Right atrium auricular region (tissue), 2 donors: Measurements from ENCODE around the gene VDAC1. TPM values are rescaled to one million over a fixed set of nuclear protein-coding genes. Genes with fewer than 3 reads are reported as not detected.

Experiments used
- DNase-seq: peaks from one replicate; pipeline ENCODE4 v3.0.0-alpha.2; 2019; ENCODE audit warnings: low spot score
- H3K27ac ChIP-seq, 2 donors: fragments of 200-600 bp; sonication (generic); 1 replicate in 1 of 2; 2 replicates in 1 of 2; pipeline ENCODE4 v1.5.1; 2016 to 2019
- H3K27me3 ChIP-seq, 2 donors: fragments of 200-600 bp; sonication (generic); one replicate each; pipeline versions ENCODE4 v1.5.1 to v1.6.0; 2017 to 2019
- H3K36me3 ChIP-seq: fragments of 200-600 bp; sonication (generic); one replicate; pipeline ENCODE4 v1.5.1; 2016
- H3K4me1 ChIP-seq, 2 donors: fragments of 200-600 bp; sonication (generic); one replicate each; pipeline versions ENCODE4 v1.5.1 to v1.6.0; 2017 to 2019
- H3K4me3 ChIP-seq, 2 donors: fragments of 200-600 bp; sonication (generic); 1 replicate in 1 of 2; 2 replicates in 1 of 2; pipeline ENCODE4 v1.5.1; 2017 to 2019; ENCODE audit warnings: mild to moderate bottlenecking in 1 of 2, moderate library complexity in 1 of 2
- H3K9me3 ChIP-seq, 2 donors: fragments of 200-600 bp; sonication (generic); one replicate each; pipeline ENCODE4 v1.5.1; 2019
- total RNA-seq, 2 donors: library from RNA; depleted of rRNA; stranded (reverse); fragments of >200 nt; gene quantifications; one replicate each; pipeline ENCODE4 v1.1.0, GENCODE V29; 2016
- TF ChIP-seq, protein P1 (sequence below), 2 donors: fragments of 200-600 bp; sonication (generic); IDR thresholded peaks; one replicate each; pipeline ENCODE4 v1.5.1; 2019; ENCODE audit warnings: antibody characterized with exemption in 2 of 2

VDAC1 gene
- total RNA-seq, 2 donors from 2014 or later: 263 to 394 TPM

DNA sequence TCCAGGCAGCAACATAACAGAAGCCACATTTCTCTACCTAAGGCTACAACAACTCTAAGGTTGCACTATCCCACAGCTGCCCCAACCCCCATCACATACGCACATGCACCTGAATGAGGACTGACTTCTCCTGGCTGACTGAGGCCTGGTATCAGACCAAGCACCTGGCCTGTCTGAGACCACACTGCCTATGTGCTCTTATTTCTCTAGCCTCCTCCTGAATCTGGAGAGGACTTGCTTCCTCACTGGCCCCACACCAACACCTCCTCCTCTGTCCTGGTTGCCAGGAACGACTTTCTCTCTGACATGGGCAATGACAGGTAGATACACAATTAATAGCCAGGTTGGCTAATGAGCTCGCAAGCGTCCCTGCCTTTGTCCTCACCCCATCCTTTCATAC is 14.9 kb upstream of the VDAC1 start:
- Histone ChIP-seq H3K4me1 (peaks cover 0 to 12% of the 10 kb centered on the region in 2 donors), H3K27ac (no peak overlapping the region), H3K36me3 (no peaks in the 10 kb centered on the region), H3K4me3 (no peak overlapping the region), H3K27me3 (no peaks in the 10 kb centered on the region), H3K9me3 (no peaks in the 10 kb centered on the region)
- TF ChIP-seq, protein P1, sequence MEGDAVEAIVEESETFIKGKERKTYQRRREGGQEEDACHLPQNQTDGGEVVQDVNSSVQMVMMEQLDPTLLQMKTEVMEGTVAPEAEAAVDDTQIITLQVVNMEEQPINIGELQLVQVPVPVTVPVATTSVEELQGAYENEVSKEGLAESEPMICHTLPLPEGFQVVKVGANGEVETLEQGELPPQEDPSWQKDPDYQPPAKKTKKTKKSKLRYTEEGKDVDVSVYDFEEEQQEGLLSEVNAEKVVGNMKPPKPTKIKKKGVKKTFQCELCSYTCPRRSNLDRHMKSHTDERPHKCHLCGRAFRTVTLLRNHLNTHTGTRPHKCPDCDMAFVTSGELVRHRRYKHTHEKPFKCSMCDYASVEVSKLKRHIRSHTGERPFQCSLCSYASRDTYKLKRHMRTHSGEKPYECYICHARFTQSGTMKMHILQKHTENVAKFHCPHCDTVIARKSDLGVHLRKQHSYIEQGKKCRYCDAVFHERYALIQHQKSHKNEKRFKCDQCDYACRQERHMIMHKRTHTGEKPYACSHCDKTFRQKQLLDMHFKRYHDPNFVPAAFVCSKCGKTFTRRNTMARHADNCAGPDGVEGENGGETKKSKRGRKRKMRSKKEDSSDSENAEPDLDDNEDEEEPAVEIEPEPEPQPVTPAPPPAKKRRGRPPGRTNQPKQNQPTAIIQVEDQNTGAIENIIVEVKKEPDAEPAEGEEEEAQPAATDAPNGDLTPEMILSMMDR (IDR thresholded peaks at IDR 0.05): no peak
- DNase-seq: no peak

DNA sequence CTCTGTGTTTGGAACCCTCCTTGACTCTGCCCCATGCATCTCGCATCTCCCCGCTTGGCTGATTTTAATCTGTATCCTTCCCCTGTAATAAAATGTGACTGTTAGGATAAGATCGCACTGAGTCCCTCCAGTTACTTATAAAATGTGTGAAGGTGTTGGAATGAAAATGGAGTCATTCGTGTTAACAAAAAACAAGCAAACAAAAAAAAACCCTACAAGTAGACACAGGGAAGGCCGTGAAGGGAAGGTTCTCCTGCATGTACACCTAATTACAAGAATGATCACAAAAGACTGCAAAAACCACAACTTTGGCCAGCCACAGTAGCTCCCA is 14.2 kb upstream of the VDAC1 start:
- Histone ChIP-seq H3K9me3 (no peaks in the 10 kb centered on the region), H3K27me3 (no peaks in the 10 kb centered on the region), H3K27ac (no peak overlapping the region), H3K4me1 (peaks cover 0 to 12% of the 10 kb centered on the region in 2 donors), H3K4me3 (no peak overlapping the region), H3K36me3 (no peaks in the 10 kb centered on the region)
- DNase-seq: no peak
- TF ChIP-seq, protein P1 (IDR thresholded peaks at IDR 0.05): no peak

DNA sequence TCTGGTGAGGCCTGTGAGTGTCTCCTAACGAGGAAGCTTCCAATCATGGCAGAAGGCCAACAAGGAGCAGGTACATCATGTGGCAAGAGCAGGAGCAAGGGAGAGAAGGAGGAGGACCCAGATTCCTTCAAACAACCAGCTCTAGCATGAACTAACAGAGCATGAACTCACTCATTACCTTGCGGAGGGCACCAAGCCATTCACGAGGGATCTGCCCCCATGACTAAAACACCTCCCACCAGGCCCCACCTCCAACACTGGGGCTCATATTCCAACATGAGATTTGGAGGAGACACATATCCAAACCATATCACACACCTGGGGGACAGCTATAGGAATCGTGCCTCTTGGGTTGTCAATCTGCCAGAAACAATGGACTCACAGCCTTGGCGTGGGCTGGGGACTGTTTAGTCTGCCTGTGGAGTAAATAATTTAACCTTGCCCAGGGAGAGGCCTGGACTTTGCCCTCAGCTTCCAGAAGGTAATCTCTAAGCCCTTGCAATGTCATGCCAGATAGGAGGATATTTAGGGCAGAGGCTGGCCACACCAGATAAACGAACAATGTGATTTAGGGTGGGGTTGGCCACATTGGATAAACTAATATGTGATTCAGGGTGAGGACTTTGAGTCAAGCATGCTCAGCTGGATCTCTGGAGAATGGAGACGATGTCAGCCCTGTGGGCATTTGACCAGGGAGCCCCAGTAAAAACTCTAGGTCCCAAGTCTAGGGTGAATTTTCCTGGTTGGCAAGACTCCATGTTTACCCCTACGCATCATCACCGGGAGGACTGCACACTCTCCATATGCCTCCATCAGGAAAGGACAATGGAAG is 13.6 kb upstream of the VDAC1 start:
- H3K4me3 ChIP-seq: no peak overlapping the region
- TF ChIP-seq, protein P1 (IDR thresholded peaks at IDR 0.05): no peak
- DNase-seq: no peak
- peaks cover 0 to 12% of the 10 kb centered on the region in 2 donors for H3K4me1 ChIP-seq
- no peaks in the 10 kb centered on the region for H3K27me3 ChIP-seq
- H3K9me3 ChIP-seq: no peaks in the 10 kb centered on the region
- no peaks in the 10 kb centered on the region for H3K36me3 ChIP-seq
- H3K27ac ChIP-seq: no peak overlapping the region

DNA sequence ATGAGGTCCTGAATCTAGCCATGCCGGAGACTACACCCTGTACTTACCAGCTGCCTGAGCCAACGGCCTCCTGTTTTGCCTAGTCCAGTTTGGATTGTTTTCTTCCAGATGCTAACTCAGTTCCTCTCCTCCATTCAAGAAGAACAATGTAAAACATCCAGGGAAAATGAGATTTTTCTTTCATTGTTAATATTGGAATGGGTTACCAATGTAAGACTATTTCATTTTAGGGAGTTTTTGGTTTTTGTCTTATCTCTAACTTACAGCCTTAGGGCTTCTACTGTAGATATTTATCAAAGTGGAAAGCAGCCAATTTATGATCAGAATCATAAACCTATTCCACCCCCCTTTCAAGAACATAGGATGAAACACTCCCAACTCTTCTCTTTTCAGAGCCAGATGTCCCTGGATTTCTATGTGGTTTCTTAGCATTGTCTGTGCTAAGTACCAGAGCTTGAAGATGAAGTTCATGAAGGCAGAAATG is 3.5 kb upstream of the VDAC1 start:
- Histone ChIP-seq H3K4me1 (peaks cover 0 to 16% of the 10 kb centered on the region in 2 donors), H3K4me3 (no peak overlapping the region), H3K27ac (no peak overlapping the region), H3K27me3 (no peaks in the 10 kb centered on the region), H3K9me3 (no peaks in the 10 kb centered on the region), H3K36me3 (no peaks in the 10 kb centered on the region)
- TF ChIP-seq, protein P1 (IDR thresholded peaks at IDR 0.05): no peak
- no peak for DNase-seq

DNA sequence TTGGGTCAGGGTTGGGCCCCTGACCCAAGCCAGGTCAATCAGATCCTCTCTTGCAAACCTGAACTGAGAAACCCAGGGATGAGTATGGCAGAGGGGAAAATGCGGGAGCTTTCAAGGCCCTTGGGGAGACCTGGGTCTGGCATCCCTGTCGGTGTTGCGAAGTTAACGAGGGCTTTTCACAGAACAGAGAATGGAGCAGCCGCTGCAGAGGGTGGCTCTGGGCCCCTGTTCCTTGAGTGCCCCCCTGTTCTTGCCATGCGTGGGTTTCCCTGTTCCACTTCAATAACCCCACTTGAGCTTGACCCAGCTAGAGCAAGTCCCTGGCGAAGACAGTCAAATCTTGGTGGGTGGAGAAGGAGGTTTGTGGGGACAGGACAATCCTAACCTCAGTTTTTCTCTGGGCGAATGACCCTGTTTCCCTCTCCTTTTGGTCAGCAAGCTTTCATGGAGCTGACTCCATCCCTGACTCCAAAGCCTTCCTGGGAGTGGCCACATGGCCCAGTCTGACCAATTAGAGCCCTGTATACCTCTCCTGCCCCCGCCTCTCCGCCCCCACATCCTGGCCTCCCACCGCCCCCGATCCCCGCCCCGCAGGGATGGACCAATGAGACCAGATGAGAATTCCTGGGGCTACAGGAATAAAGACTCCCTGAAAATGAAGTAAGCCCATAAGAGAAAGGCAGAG is 2.9 kb upstream of the VDAC1 start:
- Histone ChIP-seq H3K27me3 (no peaks in the 10 kb centered on the region), H3K4me3 (no peak overlapping the region)

More for the DNA sequence above, 2.9 kb upstream of the VDAC1 start:
- Histone ChIP-seq H3K36me3 (no peaks in the 10 kb centered on the region), H3K4me1 (peaks cover 0 to 22% of the 10 kb centered on the region in 2 donors), H3K27ac (no peak overlapping the region), H3K9me3 (no peaks in the 10 kb centered on the region)
- DNase-seq: no peak
- TF ChIP-seq, protein P1 (IDR thresholded peaks at IDR 0.05): no peak
